ENCODE results near the gene ATE1. TPM values are rescaled to one million over a fixed set of nuclear protein-coding genes. Genes with fewer than 3 reads are reported as not detected.

Gene ATE1
- total RNA-seq, 1 donor from 2014 or later = 24.2 TPM

DNA sequence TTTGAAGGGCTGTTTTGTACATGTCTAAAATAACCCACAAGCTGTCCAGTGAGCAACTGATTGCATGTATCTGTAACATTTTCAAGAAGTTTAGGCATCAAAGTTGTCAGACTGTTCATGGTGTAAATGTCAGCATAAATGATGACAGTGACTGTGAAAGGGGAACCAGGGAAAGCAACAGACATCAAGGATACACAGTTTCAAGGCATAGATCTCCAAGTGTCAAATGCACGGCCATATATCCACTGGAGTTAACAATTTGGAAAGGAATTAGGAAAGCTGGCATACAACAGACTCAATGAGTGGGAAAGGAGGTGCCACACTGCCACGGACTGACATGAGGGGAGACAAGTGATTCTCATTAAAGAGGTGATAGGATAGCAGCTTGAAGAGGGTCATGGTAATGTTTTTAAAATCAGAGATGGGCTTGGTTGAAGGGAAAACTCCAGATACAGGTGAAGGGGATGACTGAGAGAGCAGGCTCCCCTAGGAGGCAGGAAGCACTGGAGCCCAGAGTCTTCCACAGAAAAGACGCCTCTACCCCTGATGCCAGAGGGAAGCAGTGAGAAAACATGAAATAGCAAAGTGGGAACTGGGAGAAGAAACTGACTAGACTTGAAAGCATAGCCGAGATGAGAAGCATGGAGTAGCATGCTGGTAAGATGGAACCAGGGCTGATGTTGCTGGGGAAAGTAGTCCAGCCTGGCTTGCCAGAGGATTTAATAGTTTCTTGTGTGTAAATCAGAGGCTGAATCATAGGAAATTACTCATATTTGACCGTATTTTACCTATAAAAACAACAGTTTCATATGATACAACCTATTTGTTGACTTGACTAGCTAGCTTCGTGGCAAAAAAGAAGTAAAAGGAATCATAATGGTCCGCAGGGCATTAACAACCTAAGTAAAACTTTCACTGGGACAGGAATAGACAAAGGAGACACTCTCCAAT lies 28.6 kb upstream of the ATE1 start:
- H3K4me1 Mint-ChIP-seq (ENCODE audit: low read depth) = peaks cover 5% of the 10 kb centered on the region
- H3K36me3 Mint-ChIP-seq (ENCODE audit: low read depth) = peaks cover 19% of the 10 kb centered on the region
- DNase-seq (ENCODE audit: low spot score) = no peak
- no peaks in the 10 kb centered on the region for H3K9me3 Mint-ChIP-seq (ENCODE audit: low read depth)
- H3K27ac Mint-ChIP-seq (ENCODE audit: unreplicated experiment) = no peak overlapping the region
- H3K4me3 Mint-ChIP-seq (ENCODE audit: unreplicated experiment) = no peak overlapping the region
- H3K27me3 Mint-ChIP-seq (ENCODE audit: low read depth) = no peaks in the 10 kb centered on the region
- TF ChIP-seq, protein P1, sequence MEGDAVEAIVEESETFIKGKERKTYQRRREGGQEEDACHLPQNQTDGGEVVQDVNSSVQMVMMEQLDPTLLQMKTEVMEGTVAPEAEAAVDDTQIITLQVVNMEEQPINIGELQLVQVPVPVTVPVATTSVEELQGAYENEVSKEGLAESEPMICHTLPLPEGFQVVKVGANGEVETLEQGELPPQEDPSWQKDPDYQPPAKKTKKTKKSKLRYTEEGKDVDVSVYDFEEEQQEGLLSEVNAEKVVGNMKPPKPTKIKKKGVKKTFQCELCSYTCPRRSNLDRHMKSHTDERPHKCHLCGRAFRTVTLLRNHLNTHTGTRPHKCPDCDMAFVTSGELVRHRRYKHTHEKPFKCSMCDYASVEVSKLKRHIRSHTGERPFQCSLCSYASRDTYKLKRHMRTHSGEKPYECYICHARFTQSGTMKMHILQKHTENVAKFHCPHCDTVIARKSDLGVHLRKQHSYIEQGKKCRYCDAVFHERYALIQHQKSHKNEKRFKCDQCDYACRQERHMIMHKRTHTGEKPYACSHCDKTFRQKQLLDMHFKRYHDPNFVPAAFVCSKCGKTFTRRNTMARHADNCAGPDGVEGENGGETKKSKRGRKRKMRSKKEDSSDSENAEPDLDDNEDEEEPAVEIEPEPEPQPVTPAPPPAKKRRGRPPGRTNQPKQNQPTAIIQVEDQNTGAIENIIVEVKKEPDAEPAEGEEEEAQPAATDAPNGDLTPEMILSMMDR (IDR thresholded peaks at IDR 0.05) = no peak

DNA sequence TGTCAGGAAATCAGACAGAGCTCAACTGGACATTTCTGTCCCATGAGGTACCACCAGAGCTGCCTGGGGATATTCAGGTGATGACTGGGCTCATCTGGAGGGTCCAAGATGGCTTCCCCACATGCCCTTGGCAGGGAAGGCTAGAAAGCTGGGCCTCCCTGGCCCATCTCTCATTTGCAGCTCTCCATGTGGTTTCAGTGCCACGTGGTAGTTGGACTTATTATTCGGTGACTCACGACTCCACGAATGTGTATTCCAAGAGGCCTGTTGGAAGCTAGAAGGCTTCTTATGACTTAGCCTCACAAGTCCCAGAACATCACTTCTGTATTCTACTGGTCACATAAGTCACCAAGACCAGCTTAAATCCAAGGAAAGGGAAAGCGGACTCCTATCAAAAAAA lies 24.4 kb upstream of the ATE1 start:
- DNase-seq (ENCODE audit: low spot score) = no peak

DNA sequence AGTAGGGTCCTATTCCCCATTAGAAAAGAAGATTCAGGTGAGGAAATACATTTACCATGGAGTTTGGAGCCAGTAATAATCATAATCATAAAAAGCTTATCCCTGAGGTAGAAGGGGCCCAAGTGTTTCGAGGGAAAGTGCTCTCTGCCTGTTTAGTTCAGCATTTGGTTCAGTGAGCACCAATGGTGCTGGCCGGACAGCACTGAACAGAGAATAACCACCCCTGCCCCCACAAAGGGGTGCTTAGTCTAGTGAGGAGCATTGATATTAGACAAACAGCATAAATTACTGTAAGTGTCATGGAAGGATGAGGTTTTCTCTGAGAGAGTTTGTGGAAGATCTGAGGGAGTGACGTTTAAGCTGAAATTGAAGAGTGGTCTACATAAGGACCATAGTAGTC lies 21.6 kb upstream of the ATE1 start:
- TF ChIP-seq, protein P1 (IDR thresholded peaks at IDR 0.05) = no peak
- peaks cover 7% of the 10 kb centered on the region for H3K36me3 Mint-ChIP-seq (ENCODE audit: low read depth)
- no peak overlapping the region for H3K27ac Mint-ChIP-seq (ENCODE audit: unreplicated experiment)
- H3K4me3 Mint-ChIP-seq (ENCODE audit: unreplicated experiment) = no peak overlapping the region
- no peaks in the 10 kb centered on the region for H3K27me3 Mint-ChIP-seq (ENCODE audit: low read depth)
- no peak for DNase-seq (ENCODE audit: low spot score)
- H3K4me1 Mint-ChIP-seq (ENCODE audit: low read depth) = peaks cover 8% of the 10 kb centered on the region
- H3K9me3 Mint-ChIP-seq (ENCODE audit: low read depth) = no peaks in the 10 kb centered on the region

More for the DNA sequence above, 24.4 kb upstream of the ATE1 start:
- TF ChIP-seq, protein P1 (IDR thresholded peaks at IDR 0.05) = no peak
- H3K4me1 Mint-ChIP-seq (ENCODE audit: low read depth) = peaks cover 14% of the 10 kb centered on the region
- H3K4me3 Mint-ChIP-seq (ENCODE audit: unreplicated experiment) = no peak overlapping the region
- H3K36me3 Mint-ChIP-seq (ENCODE audit: low read depth) = peaks cover 15% of the 10 kb centered on the region
- H3K9me3 Mint-ChIP-seq (ENCODE audit: low read depth) = no peaks in the 10 kb centered on the region
- no peak overlapping the region for H3K27ac Mint-ChIP-seq (ENCODE audit: unreplicated experiment)
- no peaks in the 10 kb centered on the region for H3K27me3 Mint-ChIP-seq (ENCODE audit: low read depth)

DNA sequence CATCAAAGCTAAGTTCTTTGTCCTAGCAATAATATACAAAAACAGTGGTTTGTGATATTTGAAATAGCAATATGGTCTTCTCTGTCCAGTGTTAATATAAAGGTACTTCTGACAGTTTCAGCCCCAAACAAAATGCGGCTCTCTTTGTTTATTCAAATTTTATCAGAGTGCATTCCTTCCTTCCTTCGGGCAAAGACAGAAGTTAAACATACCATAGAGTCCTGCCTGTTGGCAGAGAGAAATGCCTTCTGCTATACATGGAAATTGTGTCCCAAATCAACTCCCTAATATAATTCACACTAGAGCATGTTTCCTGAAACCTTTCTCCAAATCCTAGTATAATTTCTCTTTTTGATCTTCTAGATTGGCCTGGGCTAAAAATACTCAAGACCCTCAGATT lies 21.2 kb upstream of the ATE1 start:
- Mint-ChIP-seq H3K4me1 (ENCODE audit: low read depth) (peaks cover 8% of the 10 kb centered on the region), H3K27me3 (ENCODE audit: low read depth) (no peaks in the 10 kb centered on the region), H3K36me3 (ENCODE audit: low read depth) (peaks cover 7% of the 10 kb centered on the region), H3K27ac (ENCODE audit: unreplicated experiment) (no peak overlapping the region), H3K9me3 (ENCODE audit: low read depth) (no peaks in the 10 kb centered on the region), H3K4me3 (ENCODE audit: unreplicated experiment) (no peak overlapping the region)
- no peak for DNase-seq (ENCODE audit: low spot score)
- TF ChIP-seq, protein P1 (IDR thresholded peaks at IDR 0.05) = no peak

DNA sequence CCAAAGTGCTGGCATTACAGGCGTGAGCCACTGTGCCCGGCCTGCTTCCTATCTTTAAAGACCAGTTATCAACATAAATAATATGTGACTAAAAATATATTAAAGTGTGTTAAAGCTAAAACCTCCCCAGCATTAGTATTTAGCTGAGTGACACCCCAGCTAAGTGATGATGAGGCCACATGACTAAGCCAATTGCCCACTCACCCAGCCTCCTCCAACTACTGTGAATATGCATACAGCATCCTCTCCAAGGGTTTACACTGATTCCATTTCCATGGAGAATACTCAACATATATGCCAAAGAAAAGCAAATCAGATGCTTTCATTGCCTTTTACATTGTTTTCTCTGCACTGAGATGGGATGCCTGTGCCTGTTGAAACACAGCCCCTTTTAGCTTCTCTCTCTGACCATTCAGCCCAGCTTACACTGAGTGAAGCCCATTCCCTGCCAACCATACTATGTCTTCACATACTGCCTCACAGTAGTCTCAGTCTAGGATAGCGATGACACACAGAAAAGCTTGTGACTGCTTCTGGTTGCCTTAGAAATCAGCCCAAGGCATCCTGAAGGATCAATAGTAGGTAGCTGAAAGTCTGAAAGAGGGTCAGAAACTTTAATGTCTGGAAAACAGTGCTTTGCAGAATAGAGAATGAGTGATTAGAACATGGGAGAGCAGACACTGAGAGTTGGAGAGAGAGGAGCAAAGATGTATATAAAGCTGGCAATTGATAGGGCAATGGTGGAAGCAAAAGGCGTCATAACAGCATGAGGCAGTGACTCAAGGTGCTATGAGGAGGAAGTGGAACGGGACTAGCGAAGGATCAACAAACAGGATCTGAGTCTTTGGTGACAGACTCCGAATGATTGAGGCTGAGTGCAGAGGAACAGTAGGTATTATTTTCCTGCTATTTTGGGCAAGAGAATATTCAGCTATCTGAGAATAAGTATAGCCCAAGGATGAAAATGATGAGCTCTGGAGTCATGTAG lies 19.8 kb upstream of the ATE1 start:
- peaks cover 2% of the 10 kb centered on the region for H3K36me3 Mint-ChIP-seq (ENCODE audit: low read depth)
- no peaks in the 10 kb centered on the region for H3K27me3 Mint-ChIP-seq (ENCODE audit: low read depth)
- H3K4me3 Mint-ChIP-seq (ENCODE audit: unreplicated experiment) = no peak overlapping the region
- TF ChIP-seq, protein P1 (IDR thresholded peaks at IDR 0.05) = no peak
- H3K9me3 Mint-ChIP-seq (ENCODE audit: low read depth) = no peaks in the 10 kb centered on the region
- H3K4me1 Mint-ChIP-seq (ENCODE audit: low read depth) = peaks cover 18% of the 10 kb centered on the region
- no peak overlapping the region for H3K27ac Mint-ChIP-seq (ENCODE audit: unreplicated experiment)
- DNase-seq (ENCODE audit: low spot score) = no peak

All from chondrocyte (in vitro differentiated cells).